WTC11 (cell line): ENCODE measurements around the gene NKAIN2.

ENCODE experiments used
- CBFB ChIP-seq: sonication (generic); formaldehyde crosslinking; IDR thresholded peaks from 2 replicates; pipeline ENCODE4 v1.8.1; 2022; ENCODE audit warnings: mild to moderate bottlenecking, low read depth, missing genetic modification reagents
- CTCF ChIP-seq: fragments of 200-600 bp; IDR thresholded peaks from 2 replicates; pipeline ENCODE4 v1.8.0; 2022; ENCODE audit warnings: antibody characterized with exemption

DNA sequence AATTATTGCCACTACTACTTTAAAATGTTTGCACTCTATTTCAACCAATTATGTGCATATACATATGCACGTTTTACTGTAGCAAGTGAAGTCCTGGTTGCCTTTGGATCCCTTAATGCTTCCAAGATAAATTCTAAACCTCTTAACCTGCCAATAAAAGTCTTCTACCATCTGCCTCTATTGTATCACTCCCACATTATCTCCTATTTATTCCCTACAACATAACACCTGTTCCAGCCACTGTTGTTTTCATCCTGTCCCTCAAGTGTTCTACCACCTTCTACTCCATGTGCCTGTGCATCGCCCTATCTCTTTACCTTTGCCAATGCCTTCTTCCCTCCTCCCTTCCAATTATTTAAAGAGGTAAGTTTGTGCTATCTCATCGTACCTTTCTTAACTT lies 659.6 kb downstream of the NKAIN2 start:
- TF ChIP-seq CTCF = no peak
- TF ChIP-seq CBFB (CRISPR knock-in tag) = no peak
